ENCODE results near the gene DNTT. TPM values are rescaled to one million over a fixed set of nuclear protein-coding genes. Genes with fewer than 3 reads are reported as not detected.
A peak's percentile ranks its signal among the peaks of the same experiment; 100 is the strongest.

Gene DNTT
- total RNA-seq, 1 donor from 2014 or later, result not detected

GRCh38 chr10:96369890-96370583 is 65.8 kb downstream of the DNTT start:
- Histone ChIP-seq H3K36me3 (no peaks in the 10 kb centered on the region), H3K27me3 (ENCODE audit: low read depth) (no peaks in the 10 kb centered on the region), H3K4me3 (no peak overlapping the region), H3K4me1 (peaks cover 4% of the 10 kb centered on the region), H3K9me3 (no peaks in the 10 kb centered on the region), H3K27ac (no peak overlapping the region)
- DNase-seq (no peak), ATAC-seq (no peak)
- intact Hi-C loops (cut with DNase I), result no loop called here
- no peak for TF ChIP-seq CTCF (IDR thresholded peaks at IDR 0.05)

DNA sequence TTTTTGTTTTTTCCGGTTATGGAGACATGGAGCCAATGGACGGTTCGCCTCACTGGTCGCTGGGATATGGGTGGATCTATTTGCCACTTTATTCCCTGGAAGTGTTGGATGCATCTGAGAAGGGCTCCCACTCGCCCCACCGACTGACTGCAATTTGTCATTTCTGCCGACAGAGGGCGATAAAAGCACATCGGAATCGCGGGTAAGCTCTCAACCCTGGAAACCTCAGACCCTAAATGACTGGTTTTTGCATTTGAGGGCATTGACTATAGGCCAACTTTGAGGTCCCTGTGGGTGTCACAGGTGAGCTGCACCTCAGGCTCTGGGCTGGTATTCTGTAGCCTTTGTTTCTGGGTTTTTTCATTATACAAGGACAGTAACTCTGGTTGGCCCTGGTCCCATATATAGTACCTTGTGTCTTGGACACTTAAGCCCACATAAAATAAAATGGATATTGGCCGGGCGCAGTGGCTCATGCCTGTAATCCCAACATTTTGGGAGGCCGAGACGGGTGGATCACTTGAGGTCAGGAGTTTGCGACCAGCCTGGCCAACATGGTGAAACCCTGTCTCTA is 66.4 kb downstream of the DNTT start:
- peak; percentile 84 for TF ChIP-seq CTCF (IDR thresholded peaks at IDR 0.05)
- no peaks in the 10 kb centered on the region for H3K36me3 ChIP-seq
- intact Hi-C loops (cut with DNase I), result no loop called here
- no peaks in the 10 kb centered on the region for H3K27me3 ChIP-seq (ENCODE audit: low read depth)
- DNase-seq, result no peak
- H3K4me1 ChIP-seq, result peaks cover 10% of the 10 kb centered on the region
- ATAC-seq, result peak; percentile 31 to 48
- no peak overlapping the region for H3K4me3 ChIP-seq
- no peaks in the 10 kb centered on the region for H3K9me3 ChIP-seq
- H3K27ac ChIP-seq, result no peak overlapping the region

DNA sequence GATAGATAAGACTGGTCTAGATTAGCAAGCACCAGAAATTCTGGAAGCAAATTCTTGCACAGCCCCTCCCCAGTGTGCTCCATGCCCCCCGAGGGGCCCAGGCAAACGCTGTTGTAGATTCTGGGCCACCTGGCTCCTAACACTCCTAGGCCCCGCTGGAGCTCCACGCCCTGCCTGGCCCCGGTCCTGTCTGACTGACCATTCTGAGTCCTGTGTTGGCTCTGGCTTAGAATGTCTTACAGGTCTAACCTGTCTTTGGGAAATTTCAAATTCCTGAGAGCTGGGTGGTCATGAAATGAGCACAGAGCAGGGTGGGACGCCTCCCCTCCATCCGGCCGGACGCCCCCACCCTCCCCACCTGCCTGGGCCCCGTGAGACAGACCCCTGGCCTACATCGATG is 67.1 kb downstream of the DNTT start:
- Histone ChIP-seq H3K27ac (no peak overlapping the region), H3K36me3 (no peaks in the 10 kb centered on the region), H3K4me1 (peaks cover 11% of the 10 kb centered on the region), H3K9me3 (no peaks in the 10 kb centered on the region), H3K27me3 (ENCODE audit: low read depth) (no peaks in the 10 kb centered on the region), H3K4me3 (no peak overlapping the region)
- ATAC-seq, result no peak
- TF ChIP-seq CTCF (IDR thresholded peaks at IDR 0.05), result no peak
- intact Hi-C loops (cut with DNase I), result no loop called here
- no peak for DNase-seq

- H3K27me3 ChIP-seq (ENCODE audit: low read depth), result no peaks in the 10 kb centered on the region
- no peak for TF ChIP-seq CTCF (IDR thresholded peaks at IDR 0.05)
- H3K36me3 ChIP-seq, result no peaks in the 10 kb centered on the region
- H3K4me1 ChIP-seq, result peaks cover 16% of the 10 kb centered on the region
- no peak overlapping the region for H3K27ac ChIP-seq
- no peak for DNase-seq
- intact Hi-C loops (cut with DNase I), result no loop called here
- no peak for ATAC-seq
- H3K4me3 ChIP-seq, result no peak overlapping the region
- H3K9me3 ChIP-seq, result no peaks in the 10 kb centered on the region
These were observed 69.8 kb downstream of the DNTT start for GRCh38 chr10:96374004-96374403.

- intact Hi-C loops (cut with DNase I), result no loop called here
- Histone ChIP-seq H3K4me1 (peaks cover 16% of the 10 kb centered on the region), H3K27me3 (ENCODE audit: low read depth) (no peaks in the 10 kb centered on the region), H3K27ac (no peak overlapping the region), H3K9me3 (no peaks in the 10 kb centered on the region), H3K4me3 (peak overlapping the region; percentile 54), H3K36me3 (no peaks in the 10 kb centered on the region)
- no peak for ATAC-seq
- TF ChIP-seq CTCF (IDR thresholded peaks at IDR 0.05), result no peak
- no peak for DNase-seq
These were observed 70.4 kb downstream of the DNTT start for GRCh38 chr10:96374639-96374984.
